Spleen (tissue), 11 donors: ENCODE measurements around the gene PLPP3. TPM values are rescaled to one million over a fixed set of nuclear protein-coding genes. Genes with fewer than 3 reads are reported as not detected.

ENCODE experiments used
- DNase-seq: peaks from one replicate; pipeline ENCODE4 v3.0.0-alpha.2; 2020
- H3K27ac ChIP-seq, 8 donors: fragments of 200-600 bp; sonication (generic) in 7 of 8; 1 replicate in 4 of 8; 2 replicates in 4 of 8; pipeline versions ENCODE4 v1.5.0 to v1.8.0; 2016 to 2021; ENCODE audit warnings: inconsistent platforms in 4 of 8, mild to moderate bottlenecking in 4 of 8, moderate library complexity in 1 of 8
- H3K27me3 ChIP-seq, 7 donors: fragments of 200-600 bp; sonication (generic) in 6 of 7; replicated peaks in 1 of 7; 1 replicate in 4 of 7; 2 replicates in 3 of 7; pipeline versions ENCODE4 v1.5.0 to v1.8.0; 2016 to 2021; ENCODE audit warnings: inconsistent platforms in 3 of 7, mild to moderate bottlenecking in 1 of 7
- H3K36me3 ChIP-seq, 6 donors: fragments of 200-600 bp; sonication (generic) in 5 of 6; 1 replicate in 4 of 6; 2 replicates in 2 of 6; pipeline versions ENCODE4 v1.5.0 to v1.8.0; 2016 to 2021; ENCODE audit warnings: inconsistent platforms in 2 of 6
- H3K4me1 ChIP-seq, 6 donors: fragments of 200-600 bp; sonication (generic) in 5 of 6; 1 replicate in 3 of 6; 2 replicates in 3 of 6; pipeline versions ENCODE4 v1.5.0 to v1.8.0; 2016 to 2021; ENCODE audit warnings: inconsistent platforms in 3 of 6
- H3K4me3 ChIP-seq, 8 donors: fragments of 200-600 bp; sonication (generic) in 7 of 8; 1 replicate in 4 of 8; 2 replicates in 4 of 8; pipeline versions ENCODE4 v1.5.0 to v1.8.0; 2016 to 2021; ENCODE audit warnings: inconsistent platforms in 4 of 8, mild to moderate bottlenecking in 4 of 8, moderate library complexity in 2 of 8
- H3K9me3 ChIP-seq, 8 donors: fragments of 200-600 bp; sonication (generic) in 7 of 8; 1 replicate in 4 of 8; 2 replicates in 4 of 8; pipeline versions ENCODE4 v1.5.0 to v1.8.0; 2016 to 2021; ENCODE audit warnings: inconsistent platforms in 4 of 8
- CTCF ChIP-seq, 11 experiments: fragments of 200-600 bp in 7 of 11; fragments of 450-650 bp in 4 of 11; sonication (generic) in 4 of 11; IDR thresholded peaks in 8 of 11; conservative IDR thresholded peaks in 3 of 11; 1 replicate in 7 of 11; 2 replicates in 4 of 11; pipeline versions ENCODE4 v1.4.0 to v1.8.0; 2016 to 2021; ENCODE audit warnings: antibody characterized with exemption in 11 of 11, inconsistent platforms in 4 of 11, mild to moderate bottlenecking in 1 of 11
- POLR2A ChIP-seq, 3 donors: fragments of 450-650 bp; IDR thresholded peaks; one replicate each; pipeline ENCODE4 v1.5.1; 2017; ENCODE audit warnings: antibody characterized with exemption in 3 of 3, mild to moderate bottlenecking in 1 of 3
- POLR2AphosphoS5 ChIP-seq, 3 donors: sonication (generic); formaldehyde crosslinking; IDR thresholded peaks; one replicate each; pipeline ENCODE4 v1.5.1; 2017; ENCODE audit warnings: antibody characterized with exemption in 3 of 3
- WGBS, 5 donors: extraction: QIAGEN DNeasy Blood & Tissue Kit in 3 of 5; methylation state at CpG; one replicate each; pipeline versions ENCODE4 v1.1.5 to v1.1.7; 2013 to 2018; 5-methylcytosine and 5-hydroxymethylcytosine counted together
- intact Hi-C: fragments of 100-400 bp; cut with DNase I; formaldehyde crosslinking; loops from one replicate; pipeline ENCODE4 v1.15.0; 2023; ENCODE audit warnings: low total_unique reads
- polyA plus RNA-seq, 3 donors: library from polyadenylated mRNA; stranded (reverse); fragments of 200-250 nt; gene quantifications; one replicate each; pipeline ENCODE4 v1.2.1, GENCODE V29; 2013
- total RNA-seq, 7 donors: library from RNA; depleted of rRNA in 3 of 7; stranded (reverse); fragments of >200 nt in 3 of 7; fragmentation: NEBNext Ultra II Directional in 4 of 7; extraction: Animal tissue kit (Norgen Biotek cat#: 25700) in 4 of 7; gene quantifications; one replicate each; pipeline versions ENCODE4 v1.1.0 to v1.2.1, GENCODE V29; 2016 to 2021
- donor health status: healthy with polysubstance abuse.
- donor health status: DM: no; HTN: no; CAD: no; lungs with moderate emphysema.
- donor health status: DM: no; HTN: no; CAD: no.
- donor health status: Bipolar disorder and iron deficiency.
- donor health status: healthy.
- donor health status: DM: no; HTN: no; CAD: no.
- donor health status: DM: yes; HTN: yes; CAD: no.

Gene PLPP3
- total and polyA plus RNA-seq, 10 donors: 6.7 to 90.0 (median 55.1) TPM

DNA sequence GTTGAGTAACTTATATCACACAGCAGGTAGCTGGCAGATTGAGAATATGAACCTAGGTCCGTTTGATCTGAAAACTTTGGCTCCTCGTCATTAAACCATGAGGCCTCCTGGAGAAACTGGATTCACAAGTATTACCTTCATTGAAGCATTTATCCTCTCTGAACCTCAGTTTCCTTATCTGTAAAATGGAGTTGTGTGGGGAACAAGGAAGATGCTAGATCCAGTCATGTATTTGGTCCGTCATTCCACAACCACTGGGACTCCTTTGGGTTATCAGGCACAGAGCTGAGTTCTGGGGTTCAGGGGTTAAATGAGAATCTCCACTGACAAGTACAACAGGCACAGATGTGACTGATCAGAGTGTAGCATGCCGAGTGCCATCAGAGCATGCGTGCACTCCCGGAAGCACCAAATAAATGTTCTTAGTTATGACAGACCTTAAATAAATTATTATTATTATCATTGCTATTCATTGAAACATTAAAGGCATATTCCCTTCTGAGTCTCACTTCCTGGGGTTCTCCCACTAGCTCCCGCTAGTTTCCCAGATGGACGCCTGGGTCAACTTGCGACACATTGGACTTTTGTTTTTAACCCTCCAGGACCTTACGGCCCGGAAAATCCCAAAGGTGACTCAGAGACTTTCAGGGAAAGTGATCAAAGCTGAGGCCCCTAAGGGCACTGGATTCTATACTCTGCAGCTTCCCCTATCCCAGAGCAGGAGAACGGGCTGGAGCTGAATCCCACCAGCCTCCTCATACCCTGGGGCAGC lies 130.6 kb downstream of the PLPP3 start:
- DNase-seq: no peak
- Histone ChIP-seq H3K4me1 (peaks cover 0 to 37% (median 12%) of the 10 kb centered on the region in 6 donors), H3K4me3 (no peak overlapping the region), H3K27me3 (no peaks in the 10 kb centered on the region), H3K9me3 (no peaks in the 10 kb centered on the region), H3K36me3 (no peaks in the 10 kb centered on the region), H3K27ac (no peak overlapping the region)
- WGBS, 5 donors: 74 to 83% (median 79%) methylated on average over 12 of the region's 12 CpGs
- intact Hi-C loops: no loop called here
- TF ChIP-seq POLR2AphosphoS5 (IDR thresholded peaks at IDR 0.05) (no peak), POLR2A (IDR thresholded peaks at IDR 0.05) (no peak), CTCF (IDR thresholded peaks at IDR 0.05 in 8 of 11, conservative IDR thresholded peaks at IDR 0.05 in 3 of 11) (no peak)

DNA sequence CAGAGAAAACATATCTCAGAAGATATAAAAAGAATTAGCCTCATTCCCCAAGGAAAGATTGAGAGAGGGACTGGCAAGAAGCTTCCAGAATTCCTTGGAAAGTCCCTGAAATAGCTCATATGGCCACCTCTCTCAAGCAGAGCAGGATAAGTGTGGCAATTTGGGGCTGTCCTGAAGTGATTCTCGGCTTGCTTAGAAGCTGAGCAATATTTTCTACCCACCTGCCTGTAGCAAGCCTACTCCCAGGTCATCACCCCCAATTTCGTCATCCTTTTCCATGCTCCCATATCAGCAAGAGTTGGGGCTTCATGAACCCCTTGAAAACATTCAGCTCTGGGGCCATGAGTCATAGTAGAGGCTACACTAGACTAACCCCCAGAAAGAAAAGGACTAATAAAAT lies 131.5 kb downstream of the PLPP3 start:
- H3K9me3 ChIP-seq: no peaks in the 10 kb centered on the region
- intact Hi-C loops: no loop called here
- TF ChIP-seq CTCF (IDR thresholded peaks at IDR 0.05 in 8 of 11, conservative IDR thresholded peaks at IDR 0.05 in 3 of 11) (no peak), POLR2AphosphoS5 (IDR thresholded peaks at IDR 0.05) (no peak), POLR2A (IDR thresholded peaks at IDR 0.05) (no peak)
- H3K27me3 ChIP-seq: no peaks in the 10 kb centered on the region
- H3K4me3 ChIP-seq: no peak overlapping the region
- WGBS, 5 donors: 69 to 90% (median 85%) methylated on average over 2 of the region's 2 CpGs
- peaks cover 0 to 37% (median 12%) of the 10 kb centered on the region in 6 donors for H3K4me1 ChIP-seq
- no peaks in the 10 kb centered on the region for H3K36me3 ChIP-seq
- no peak overlapping the region for H3K27ac ChIP-seq
- DNase-seq: no peak

GRCh38 chr1:56446531-56447098 lies 132.7 kb downstream of the PLPP3 start:
- WGBS, 5 donors: 69 to 78% (median 71%) methylated on average over 5 of the region's 5 CpGs

More at GRCh38 chr1:56446531-56447098, 132.7 kb downstream of the PLPP3 start:
- H3K27me3 ChIP-seq: no peaks in the 10 kb centered on the region
- no peaks in the 10 kb centered on the region for H3K9me3 ChIP-seq
- TF ChIP-seq POLR2AphosphoS5 (IDR thresholded peaks at IDR 0.05): peak in 2 of 3 donors; percentile 11 to 63
- TF ChIP-seq POLR2A (IDR thresholded peaks at IDR 0.05): no peak
- TF ChIP-seq CTCF (IDR thresholded peaks at IDR 0.05 in 8 of 11, conservative IDR thresholded peaks at IDR 0.05 in 3 of 11): no peak
- H3K4me1 ChIP-seq: peaks cover 0 to 28% (median 8%) of the 10 kb centered on the region in 6 donors
- no peaks in the 10 kb centered on the region for H3K36me3 ChIP-seq
- no peak overlapping the region for H3K27ac ChIP-seq
- no peak for DNase-seq
- intact Hi-C loops: no loop called here
- H3K4me3 ChIP-seq: no peak overlapping the region
